A549 (cell line): ENCODE results near the gene MEST. TPM values are rescaled to one million over a fixed set of nuclear protein-coding genes. Genes with fewer than 3 reads are reported as not detected.
A peak's percentile ranks its signal among the peaks of the same experiment; 100 is the strongest.

Experiments
- ATAC-seq, 2 experiments: fragments of 200-7000 bp in 1 of 2; fragments of >200 bp in 1 of 2; cut with Nextera tagmentation in 1 of 2; cut with Tn5 transposase in 1 of 2; 3 replicates each; pipeline versions ENCODE4 v1.8.0 to v1.9.1; 2018 to 2020; ENCODE audit warnings: mild to moderate bottlenecking in 1 of 2, moderate library complexity in 1 of 2
- CTCF ChIA-PET: fragments of 300-600 bp; sonication (Branson Sonifier 250); formaldehyde crosslinking; extraction: SDS; loops from one replicate; lab custom pipeline; 2021; ENCODE audit warnings: antibody characterized with exemption, inconsistent platforms; lab: Yijun Ruan, JAX
- POLR2A ChIA-PET: fragments of 350-600 bp; formaldehyde crosslinking; extraction: SDS; loops from one replicate; lab custom pipeline; 2021; ENCODE audit warnings: antibody characterized with exemption, inconsistent platforms; lab: Yijun Ruan, JAX
- DNase-seq, 2 experiments: peaks; one replicate each; pipeline versions ENCODE4 v3.0.0 to v3.0.0-alpha.2; 2011 to 2016; ENCODE audit warnings: low read depth in 1 of 2, low spot score in 1 of 2
- FAIRE-seq: peaks from 2 replicates; lab custom pipeline; 2011; peaks lifted over from hg19 to GRCh38; lab: Jason Lieb, UNC
- H3K27ac ChIP-seq, 2 experiments: fragments of >200 bp; sonication (Bioruptor Twin); formaldehyde crosslinking; 3 replicates each; pipeline ENCODE4 v1.5.1; 2016 to 2017
- H3K4me1 ChIP-seq: fragments of >200 bp; sonication (Bioruptor Twin); formaldehyde crosslinking; 3 replicates; pipeline ENCODE4 v1.6.1; 2016
- H3K4me2 ChIP-seq: fragments of >200 bp; sonication (Bioruptor Twin); formaldehyde crosslinking; 3 replicates; pipeline ENCODE4 v1.6.1; 2016
- H3K4me3 ChIP-seq: fragments of >200 bp; sonication (Bioruptor Twin); formaldehyde crosslinking; 3 replicates; pipeline ENCODE4 v1.5.1; 2016
- H3K9me3 ChIP-seq: fragments of >200 bp; sonication (Bioruptor Twin); formaldehyde crosslinking; 3 replicates; pipeline ENCODE4 v1.6.1; 2016
- BHLHE40 ChIP-seq: IDR thresholded peaks from 2 replicates; pipeline ENCODE4 v1.6.1; 2012; ENCODE audit warnings: low read depth, low read length, inconsistent platforms
- CEBPB ChIP-seq, 2 experiments: fragments of >200 bp in 1 of 2; sonication (Bioruptor Twin) in 1 of 2; formaldehyde crosslinking in 1 of 2; IDR thresholded peaks; 2 replicates each; pipeline ENCODE4 v1.6.1; 2012 to 2016
- CHD2 ChIP-seq: fragments of 150-350 bp; IDR thresholded peaks from 2 replicates; pipeline ENCODE4 v1.6.1; 2014; ENCODE audit warnings: low read length; ENCODE audit not compliant: partially characterized antibody
- EP300 ChIP-seq, 2 experiments: fragments of >200 bp; sonication (Bioruptor Twin); formaldehyde crosslinking; IDR thresholded peaks; 2 replicates in 1 of 2; 3 replicates in 1 of 2; pipeline ENCODE4 v1.6.1; 2016 to 2017
- FOSB ChIP-seq: fragments of 250-450 bp; sonication (Bioruptor Pico); IDR thresholded peaks from 2 replicates; pipeline ENCODE4 v1.5.0; 2020; ENCODE audit warnings: mild to moderate bottlenecking, moderate library complexity
- FOSL2 ChIP-seq, 2 experiments: fragments of 450-650 bp in 1 of 2; fragments of >200 bp in 1 of 2; sonication (Bioruptor Twin) in 1 of 2; formaldehyde crosslinking; IDR thresholded peaks; 2 replicates each; pipeline versions ENCODE4 v1.5.0 to v1.6.1; 2016 to 2020; ENCODE audit warnings: mild to moderate bottlenecking in 1 of 2, moderate library complexity in 1 of 2
- FOXS1 ChIP-seq: fragments of 250-450 bp; sonication (Bioruptor Pico); IDR thresholded peaks from 2 replicates; pipeline ENCODE4 v1.5.0; 2020; ENCODE audit warnings: mild to moderate bottlenecking, moderate library complexity
- JUN ChIP-seq, 2 experiments: fragments of >200 bp; sonication (Bioruptor Twin); formaldehyde crosslinking; IDR thresholded peaks; 2 replicates in 1 of 2; 3 replicates in 1 of 2; pipeline ENCODE4 v1.6.1; 2016 to 2017
- KDM1A ChIP-seq: fragments of 200-600 bp; sonication (generic); IDR thresholded peaks from 2 replicates; pipeline ENCODE4 v1.6.1; 2016; ENCODE audit warnings: low read depth, mild to moderate bottlenecking
- MAFK ChIP-seq: fragments of 450-650 bp; IDR thresholded peaks from 2 replicates; pipeline ENCODE4 v1.6.1; 2014; ENCODE audit not compliant: partially characterized antibody
- NFE2L2 ChIP-seq: fragments of 150-350 bp; conservative IDR thresholded peaks from 2 replicates; pipeline ENCODE4 v1.6.1; 2014; ENCODE audit warnings: low read length
- NPAS2 ChIP-seq: fragments of 250-450 bp; sonication (Bioruptor Pico); IDR thresholded peaks from 2 replicates; pipeline ENCODE4 v1.8.0; 2022; ENCODE audit warnings: mild to moderate bottlenecking, moderate library complexity, borderline replicate concordance
- POLR2A ChIP-seq: IDR thresholded peaks from 2 replicates; pipeline ENCODE4 v1.6.1; 2012; ENCODE audit warnings: mild to moderate bottlenecking, low read length
- RAD21 ChIP-seq, 2 experiments: fragments of >200 bp in 1 of 2; sonication (Bioruptor Twin) in 1 of 2; formaldehyde crosslinking in 1 of 2; IDR thresholded peaks in 1 of 2; conservative IDR thresholded peaks in 1 of 2; 2 replicates in 1 of 2; 3 replicates in 1 of 2; pipeline ENCODE4 v1.6.1; 2012 to 2018; ENCODE audit warnings: inconsistent platforms in 1 of 2
- RCOR1 ChIP-seq: fragments of 150-350 bp; IDR thresholded peaks from 2 replicates; pipeline ENCODE4 v1.6.1; 2014; ENCODE audit warnings: antibody characterized with exemption, low read length, low read depth
- RNF2 ChIP-seq: fragments of 200-600 bp; sonication (generic); IDR thresholded peaks from 2 replicates; pipeline ENCODE4 v1.6.1; 2016; ENCODE audit warnings: low read depth, mild to moderate bottlenecking, antibody characterized with exemption, moderate library complexity, borderline replicate concordance
- SREBF2 ChIP-seq: fragments of 450-650 bp; IDR thresholded peaks from 2 replicates; pipeline ENCODE4 v1.6.1; 2014; ENCODE audit warnings: mild to moderate bottlenecking, moderate library complexity
- ZC3H11A ChIP-seq: fragments of 450-650 bp; IDR thresholded peaks from 2 replicates; pipeline ENCODE4 v1.6.1; 2014; ENCODE audit warnings: antibody characterized with exemption, mild to moderate bottlenecking
- ZSCAN20 ChIP-seq: fragments of 250-450 bp; sonication (Bioruptor Pico); IDR thresholded peaks from 2 replicates; pipeline ENCODE4 v1.8.0; 2022; ENCODE audit warnings: mild to moderate bottlenecking, moderate library complexity
- WGBS: methylation state at CpG from one replicate; pipeline ENCODE4 v1.1.6; 2017; ENCODE audit errors: missing lambda C conversion rate; 5-methylcytosine and 5-hydroxymethylcytosine counted together
- polyA plus RNA-seq, 4 experiments: library from polyadenylated mRNA; depleted of rRNA in 3 of 4; stranded (reverse); fragments of >200 nt; fragmentation: RNase III in 1 of 4; extraction: RNeasy Plus Mini Kit Qiagen cat#74134 plus additional on column Dnase treatment in 1 of 4; gene quantifications; 2 replicates in 3 of 4; 3 replicates in 1 of 4; pipeline ENCODE4 v1.2.3, GENCODE V29; 2011 to 2017
- TF ChIP-seq, protein P1 (sequence below): fragments of 250-450 bp; sonication (Bioruptor Pico); IDR thresholded peaks from 2 replicates; pipeline ENCODE4 v1.5.0; 2020; ENCODE audit warnings: low read depth, mild to moderate bottlenecking, moderate library complexity
- TF ChIP-seq, protein P2 (sequence below): IDR thresholded peaks from 2 replicates; pipeline ENCODE4 v1.6.1; 2012; ENCODE audit warnings: low read depth, borderline replicate concordance
- TF ChIP-seq, protein P3 (sequence below): fragments of 450-650 bp; IDR thresholded peaks from 2 replicates; pipeline ENCODE4 v1.6.1; 2014; ENCODE audit warnings: antibody characterized with exemption
- TF ChIP-seq, protein P4 (sequence below): IDR thresholded peaks from 2 replicates; pipeline ENCODE4 v1.6.1; 2012

The MEST gene
- polyA plus RNA-seq, 2 of the 4 experiments (the other 2 are of a cell fraction) = 31.2 to 85.1 TPM

DNA sequence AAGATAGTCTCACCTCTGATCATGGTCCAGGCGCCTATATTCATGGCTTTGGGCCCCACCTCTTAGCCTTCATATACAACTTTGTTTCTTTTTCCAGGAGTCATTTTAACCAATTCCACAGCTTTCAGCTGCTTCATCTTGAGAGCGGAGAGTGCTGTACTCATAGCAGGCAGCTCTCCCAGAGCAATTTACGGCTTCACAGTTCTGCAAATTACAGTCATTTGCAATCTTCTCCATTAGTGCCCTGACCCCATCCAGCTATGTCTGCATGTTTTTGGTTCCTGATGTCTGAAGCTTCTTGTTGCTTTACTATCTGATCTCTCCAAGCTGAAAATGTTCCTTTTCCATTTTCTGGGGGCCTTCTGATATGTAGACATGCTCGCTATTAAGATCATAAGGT is 18.0 kb upstream of the MEST start:
- Histone ChIP-seq H3K27ac (no peak overlapping the region), H3K4me3 (no peak overlapping the region), H3K4me2 (no peak overlapping the region), H3K4me1 (no peaks in the 10 kb centered on the region), H3K9me3 (peaks cover 12% of the 10 kb centered on the region; the same call in 1 of the 3 replicates)
- no peak for FAIRE-seq
- no peak for DNase-seq
- ATAC-seq = 0 out of 6 replicates have a peak, but pooled peaks of 1 of the 2 experiments have one; percentile 34
- TF ChIP-seq FOSB (CRISPR knock-in tag) = no peak
- TF ChIP-seq, protein P1, sequence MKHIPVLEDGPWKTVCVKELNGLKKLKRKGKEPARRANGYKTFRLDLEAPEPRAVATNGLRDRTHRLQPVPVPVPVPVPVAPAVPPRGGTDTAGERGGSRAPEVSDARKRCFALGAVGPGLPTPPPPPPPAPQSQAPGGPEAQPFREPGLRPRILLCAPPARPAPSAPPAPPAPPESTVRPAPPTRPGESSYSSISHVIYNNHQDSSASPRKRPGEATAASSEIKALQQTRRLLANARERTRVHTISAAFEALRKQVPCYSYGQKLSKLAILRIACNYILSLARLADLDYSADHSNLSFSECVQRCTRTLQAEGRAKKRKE (CRISPR knock-in tag) = no peak
- no peak for TF ChIP-seq KDM1A
- 78% methylated on average over 4 of the region's 4 CpGs for WGBS
- ChIA-PET CTCF (interaction anchor here (1.0 to 1.5 kb wide), 5 partner anchors 10 to 106 kb away, joined by 3 to 4 read pairs (median 3); no protein-coding TSS in a partner anchor), POLR2A (no interaction called here)

DNA sequence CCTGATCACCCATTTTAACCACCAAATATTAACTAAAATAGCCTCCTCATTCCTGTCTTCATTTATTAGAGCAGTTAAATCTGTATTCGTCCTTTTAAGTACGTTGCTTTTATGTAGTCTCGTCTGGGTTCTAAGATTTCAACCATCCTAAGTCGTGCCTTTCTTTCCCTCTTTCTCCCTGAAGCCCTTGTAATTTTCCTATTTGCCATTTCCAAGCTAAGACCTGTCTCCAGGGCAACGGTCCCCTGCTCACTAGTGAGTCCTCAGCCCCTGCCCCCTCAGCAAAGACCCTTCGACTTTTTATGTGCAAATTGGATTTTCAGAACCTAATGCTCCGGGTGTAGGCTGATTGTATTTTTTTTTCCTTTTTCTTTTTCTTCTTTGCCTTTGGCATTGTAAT is 16.1 kb upstream of the MEST start:
- peaks cover 14% of the 10 kb centered on the region; the same call in 1 of the 3 replicates for H3K9me3 ChIP-seq
- DNase-seq = no peak
- POLR2A ChIA-PET = no interaction called here
- no peak overlapping the region for H3K4me3 ChIP-seq
- no peak for ATAC-seq
- TF ChIP-seq FOSL2 (IDR thresholded peaks at IDR 0.05) = no peak
- no peak for TF ChIP-seq FOSL2 (CRISPR knock-in tag; IDR thresholded peaks at IDR 0.05)
- no peak for TF ChIP-seq ZC3H11A
- TF ChIP-seq FOXS1 (CRISPR knock-in tag) = no peak
- TF ChIP-seq RCOR1 = no peak
- TF ChIP-seq CEBPB (IDR thresholded peaks at IDR 0.05) = no peak
- TF ChIP-seq RNF2 = no peak
- no peak for TF ChIP-seq EP300 (IDR thresholded peaks at IDR 0.05)
- TF ChIP-seq ZSCAN20 (CRISPR knock-in tag) = no peak
- TF ChIP-seq NFE2L2 = no peak
- no peak for TF ChIP-seq JUN (IDR thresholded peaks at IDR 0.05)
- TF ChIP-seq, protein P2, sequence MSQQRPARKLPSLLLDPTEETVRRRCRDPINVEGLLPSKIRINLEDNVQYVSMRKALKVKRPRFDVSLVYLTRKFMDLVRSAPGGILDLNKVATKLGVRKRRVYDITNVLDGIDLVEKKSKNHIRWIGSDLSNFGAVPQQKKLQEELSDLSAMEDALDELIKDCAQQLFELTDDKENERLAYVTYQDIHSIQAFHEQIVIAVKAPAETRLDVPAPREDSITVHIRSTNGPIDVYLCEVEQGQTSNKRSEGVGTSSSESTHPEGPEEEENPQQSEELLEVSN = no peak
- TF ChIP-seq, protein P3, sequence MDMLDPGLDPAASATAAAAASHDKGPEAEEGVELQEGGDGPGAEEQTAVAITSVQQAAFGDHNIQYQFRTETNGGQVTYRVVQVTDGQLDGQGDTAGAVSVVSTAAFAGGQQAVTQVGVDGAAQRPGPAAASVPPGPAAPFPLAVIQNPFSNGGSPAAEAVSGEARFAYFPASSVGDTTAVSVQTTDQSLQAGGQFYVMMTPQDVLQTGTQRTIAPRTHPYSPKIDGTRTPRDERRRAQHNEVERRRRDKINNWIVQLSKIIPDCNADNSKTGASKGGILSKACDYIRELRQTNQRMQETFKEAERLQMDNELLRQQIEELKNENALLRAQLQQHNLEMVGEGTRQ = no peak
- H3K27ac ChIP-seq = no peak overlapping the region
- FAIRE-seq = no peak
- WGBS = 18% methylated on average over 7 of the region's 7 CpGs
- CTCF ChIA-PET = interaction anchor here (1.1 kb wide), 1 partner anchor 25 kb away, joined by 3 read pairs; no protein-coding TSS in a partner anchor
- no peak overlapping the region for H3K4me2 ChIP-seq
- no peaks in the 10 kb centered on the region for H3K4me1 ChIP-seq

DNA sequence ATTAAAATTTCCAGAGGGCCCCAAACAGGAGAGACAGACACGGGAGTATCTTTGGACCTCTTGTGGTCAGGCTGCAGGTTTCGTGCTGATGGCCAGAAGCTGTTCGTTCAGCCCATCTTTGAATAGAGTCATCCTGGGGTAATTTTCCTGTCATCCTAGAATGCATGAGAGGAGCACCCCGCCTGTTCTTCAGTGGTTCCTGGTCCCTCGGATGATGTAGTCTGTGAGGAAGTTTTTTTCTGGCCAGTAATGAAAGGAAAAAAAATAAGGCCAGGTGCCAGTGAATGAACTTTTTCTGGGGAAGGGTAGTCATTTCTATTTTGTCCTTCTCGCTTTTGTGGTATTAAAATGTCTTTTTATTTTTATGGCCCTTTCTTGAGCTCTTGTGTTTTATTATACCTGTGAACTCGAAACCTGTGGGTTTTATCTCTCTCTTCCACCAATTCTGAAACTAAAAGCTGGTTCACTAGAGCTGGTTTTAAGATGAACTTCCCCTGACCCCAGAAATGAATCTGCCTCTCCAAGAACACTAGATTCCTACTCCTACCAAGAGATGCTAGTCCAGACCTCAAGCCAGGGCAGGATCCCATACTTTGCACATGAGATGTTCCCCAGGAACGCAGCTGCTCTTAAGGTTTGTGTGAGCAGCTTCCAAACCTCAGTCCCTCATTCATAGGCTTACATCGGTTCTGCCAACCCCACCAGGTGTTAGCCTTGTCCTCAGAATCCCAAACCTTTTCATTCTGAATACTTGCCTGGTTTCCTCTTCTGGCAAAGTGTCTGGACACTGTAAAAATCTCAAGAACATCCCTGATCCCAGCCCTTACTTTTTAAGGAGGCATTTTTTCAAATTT is 15.4 kb upstream of the MEST start:
- no peaks in the 10 kb centered on the region for H3K4me1 ChIP-seq
- ATAC-seq (no peak), DNase-seq (no peak), FAIRE-seq (no peak)
- WGBS = 40% methylated on average over 9 of the region's 9 CpGs
- CTCF ChIA-PET = interaction anchor here (1.1 to 1.6 kb wide), 3 partner anchors 9 to 24 kb away, joined by 3 to 5 read pairs (median 5); no protein-coding TSS in a partner anchor
- no peak overlapping the region for H3K27ac ChIP-seq
- POLR2A ChIA-PET = no interaction called here
- no peak overlapping the region for H3K4me3 ChIP-seq
- TF ChIP-seq, protein P4, sequence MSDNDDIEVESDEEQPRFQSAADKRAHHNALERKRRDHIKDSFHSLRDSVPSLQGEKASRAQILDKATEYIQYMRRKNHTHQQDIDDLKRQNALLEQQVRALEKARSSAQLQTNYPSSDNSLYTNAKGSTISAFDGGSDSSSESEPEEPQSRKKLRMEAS = no peak
- TF ChIP-seq NPAS2 (CRISPR knock-in tag) (no peak), SREBF2 (no peak), BHLHE40 (no peak), RAD21 (conservative IDR thresholded peaks at IDR 0.05 in 1 of 2, IDR thresholded peaks at IDR 0.05 in 1 of 2) (no peak), POLR2A (no peak), CHD2 (no peak), MAFK (no peak)
- H3K4me2 ChIP-seq = no peak overlapping the region
- peaks cover 14% of the 10 kb centered on the region; the same call in 1 of the 3 replicates for H3K9me3 ChIP-seq
